GM21515 (cell line): ENCODE data around the gene KANK4.

Experiments used
- ATAC-seq: cut with Tn5 transposase; IDR thresholded peaks from one replicate; pipeline ENCODE4 v1.9.1; 2021; ENCODE audit not compliant: unreplicated experiment

Gene KANK4

GRCh38 chr1:62318756-62319544 is at the start of gene KANK4:
Gene KANK4 (minus strand): TSS chr1:62319434. CDS start chr1:62281564, 37,870 bp downstream.
- no peak for ATAC-seq

GRCh38 chr1:62368989-62369388 is 49.8 kb upstream of the KANK4 start:
- no peak for ATAC-seq

DNA sequence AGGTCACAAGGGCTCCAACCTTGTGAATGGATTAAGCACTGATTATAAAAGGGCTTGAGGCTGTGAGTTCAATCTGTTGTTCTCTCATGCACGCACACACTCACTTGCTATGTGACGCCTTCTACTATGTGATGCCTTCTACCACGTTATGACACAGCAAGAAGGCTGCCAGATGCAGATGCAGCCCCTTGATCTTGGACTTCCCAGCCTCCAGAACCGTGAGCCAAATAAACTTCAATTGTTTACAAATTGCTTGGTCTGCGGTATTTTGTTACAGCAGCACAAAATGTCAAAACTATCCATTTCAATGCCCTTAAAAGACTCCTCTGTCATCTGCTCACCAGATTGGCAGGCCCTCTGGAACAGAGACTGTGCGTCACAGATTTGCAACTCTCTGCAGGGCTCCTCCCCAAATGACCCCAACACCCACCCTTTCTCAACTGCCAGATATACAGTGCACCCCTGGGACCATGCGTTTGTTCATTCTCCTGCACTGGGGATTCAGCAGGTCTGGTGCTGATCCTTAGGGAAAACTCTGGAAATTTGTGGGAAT is 47.8 kb upstream of the KANK4 start:
- ATAC-seq, result no peak

- no peak for ATAC-seq
Measured at GRCh38 chr1:62364721-62365120, 45.5 kb upstream of the KANK4 start.

- ATAC-seq, result no peak
Measured at GRCh38 chr1:62362926-62363325, 43.7 kb upstream of the KANK4 start.

GRCh38 chr1:62362061-62362917 is 43.1 kb upstream of the KANK4 start:
- ATAC-seq, result no peak

GRCh38 chr1:62361431-62361830 is 42.2 kb upstream of the KANK4 start:
- ATAC-seq, result no peak

- no peak for ATAC-seq
Measured at GRCh38 chr1:62358665-62359373, 39.6 kb upstream of the KANK4 start.

- ATAC-seq, result no peak
Measured at GRCh38 chr1:62357916-62358315, 38.7 kb upstream of the KANK4 start.

DNA sequence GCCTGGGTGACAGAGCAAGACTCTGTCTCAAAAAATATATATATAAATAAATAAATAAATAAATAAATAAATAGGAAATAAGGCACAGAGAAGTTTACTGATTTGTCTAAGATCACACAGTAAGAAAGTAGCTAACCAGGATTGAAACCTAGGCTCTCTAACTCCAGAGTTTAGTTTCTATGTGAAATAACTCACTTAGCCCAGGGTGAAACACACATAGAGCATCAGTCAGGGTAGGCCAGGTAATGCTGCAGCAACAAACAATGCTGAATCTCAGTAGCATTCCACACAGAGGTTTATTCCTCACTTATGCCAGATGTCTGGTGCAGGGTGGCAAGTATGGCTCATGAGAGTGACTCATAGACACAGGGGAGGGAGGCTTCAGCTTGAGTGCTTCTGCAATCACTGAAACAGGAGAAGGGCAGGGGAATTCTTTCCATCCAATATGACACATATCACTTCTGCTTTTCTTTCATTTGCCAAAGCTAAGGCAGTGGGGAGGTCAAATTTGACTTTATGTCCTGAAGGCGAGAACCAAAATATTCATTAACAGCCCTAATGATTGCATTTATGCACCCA is 37.1 kb upstream of the KANK4 start:
- no peak for ATAC-seq

DNA sequence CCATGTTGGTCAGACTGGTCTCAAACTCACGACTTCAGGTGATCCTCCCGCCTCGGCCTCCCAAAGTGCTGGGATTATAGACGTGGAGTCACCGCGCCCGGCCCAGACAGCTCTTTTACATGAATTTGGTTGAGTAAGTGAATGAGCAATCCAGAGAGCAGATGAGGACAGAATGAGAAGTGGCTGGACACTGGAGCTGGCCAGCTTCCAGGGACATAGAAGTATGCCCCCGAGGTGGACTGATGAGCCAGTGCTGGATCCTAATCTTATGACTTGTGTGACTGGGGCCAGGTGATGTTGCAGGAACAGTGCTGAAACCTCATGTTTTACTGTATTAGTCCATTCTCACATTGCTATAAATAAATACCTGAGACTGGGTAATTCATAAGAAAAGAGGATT is 35.9 kb upstream of the KANK4 start:
- no peak for ATAC-seq

GRCh38 chr1:62353853-62354252 is 34.6 kb upstream of the KANK4 start:
- no peak for ATAC-seq

GRCh38 chr1:62352387-62352786 is 33.2 kb upstream of the KANK4 start:
- no peak for ATAC-seq

DNA sequence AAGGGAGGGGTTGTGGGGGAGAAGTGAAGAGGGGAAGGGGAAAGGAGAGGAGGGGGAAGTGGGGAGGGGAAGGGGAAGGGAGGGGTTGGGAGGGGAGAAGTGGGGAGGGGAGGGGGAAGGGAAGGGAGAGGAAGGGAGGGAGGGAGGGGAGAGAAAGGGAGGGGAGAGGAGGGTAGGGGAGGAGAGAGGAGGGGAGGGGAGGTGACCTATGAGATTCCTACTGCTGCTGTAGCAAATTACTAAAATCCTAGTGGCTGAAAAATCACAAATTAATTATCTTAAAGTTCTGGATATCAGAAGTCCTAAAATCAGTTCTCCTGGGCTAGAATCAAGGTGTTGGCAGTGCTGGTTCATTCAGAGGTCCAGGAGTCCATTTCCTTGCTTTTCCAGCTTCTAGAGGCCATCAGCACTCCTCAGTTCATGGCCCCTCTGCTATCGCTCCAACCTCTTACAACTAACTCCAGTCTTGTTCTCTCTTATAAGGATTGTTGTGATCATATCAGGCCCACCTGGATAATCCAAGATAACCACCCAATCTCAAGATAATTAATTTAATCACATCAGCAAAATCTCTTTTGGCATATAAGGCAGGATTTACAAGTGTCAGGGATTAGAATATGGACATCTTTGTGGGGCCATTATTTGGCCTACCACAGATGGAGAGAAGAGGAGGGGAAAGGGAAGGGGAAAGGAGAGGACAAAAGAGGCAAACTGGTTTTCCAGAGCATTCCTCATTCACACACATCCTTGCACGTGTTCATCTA is 30.4 kb upstream of the KANK4 start:
- ATAC-seq, result no peak

GRCh38 chr1:62346886-62347285 is 27.7 kb upstream of the KANK4 start:
- ATAC-seq, result no peak

DNA sequence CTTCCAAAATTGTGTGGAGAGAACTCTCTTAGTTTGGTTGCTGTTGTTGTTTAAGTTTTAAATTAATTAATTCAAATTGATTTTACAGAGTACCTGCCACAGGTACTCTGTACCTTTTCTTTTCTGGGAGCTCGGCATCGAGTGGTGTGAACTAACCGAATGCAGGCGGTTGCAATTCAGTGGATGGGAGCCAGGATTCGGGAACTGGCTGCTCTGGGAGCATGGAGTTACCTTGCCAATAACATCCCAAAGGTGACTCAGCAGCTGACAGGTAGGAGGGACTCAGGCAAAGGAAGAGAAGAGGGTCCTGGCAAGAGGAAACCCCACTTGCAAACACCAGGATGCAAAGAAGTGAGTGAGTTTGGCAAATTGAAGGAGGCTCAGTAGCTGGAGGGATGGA is 24.7 kb upstream of the KANK4 start:
- ATAC-seq, result no peak

GRCh38 chr1:62342270-62342669 is 23.0 kb upstream of the KANK4 start:
- no peak for ATAC-seq

- ATAC-seq, result no peak
Measured at GRCh38 chr1:62341615-62342014, 22.4 kb upstream of the KANK4 start.

GRCh38 chr1:62341089-62341488 is 21.9 kb upstream of the KANK4 start:
- no peak for ATAC-seq
